HepG2 (cell line): ENCODE measurements around the gene SNAP47. TPM values are rescaled to one million over a fixed set of nuclear protein-coding genes. Genes with fewer than 3 reads are reported as not detected.
A peak's percentile ranks its signal among the peaks of the same experiment; 100 is the strongest.

ENCODE experiments used
- ADNP ChIP-seq: sonication (generic); formaldehyde crosslinking; IDR thresholded peaks from 2 replicates; pipeline ENCODE4 v1.4.0; 2020; ENCODE audit warnings: missing genetic modification reagents
- ATM ChIP-seq: fragments of 450-650 bp; IDR thresholded peaks from 2 replicates; pipeline ENCODE4 v1.7.1; 2017; ENCODE audit warnings: mild to moderate bottlenecking, borderline replicate concordance
- ATRX ChIP-seq: sonication (generic); formaldehyde crosslinking; IDR thresholded peaks from 2 replicates; pipeline ENCODE4 v1.4.0; 2020; ENCODE audit warnings: missing genetic modification reagents, borderline replicate concordance
- HHEX ChIP-seq: IDR thresholded peaks from 2 replicates; pipeline ENCODE4 v1.6.1; 2016; ENCODE audit warnings: control low read depth
- NONO ChIP-seq, 2 experiments: fragments of 450-650 bp in 1 of 2; sonication (generic) in 1 of 2; formaldehyde crosslinking in 1 of 2; IDR thresholded peaks in 1 of 2; conservative IDR thresholded peaks in 1 of 2; 2 replicates each; pipeline versions ENCODE4 v1.6.1 to v1.8.0; 2017 to 2022; ENCODE audit warnings: mild to moderate bottlenecking in 1 of 2, missing genetic modification reagents in 1 of 2, moderate library complexity in 1 of 2
- RCOR2 ChIP-seq: IDR thresholded peaks from 2 replicates; pipeline ENCODE4 v1.6.1; 2016; ENCODE audit warnings: missing biosample characterization, missing genetic modification reagents
- SIN3B ChIP-seq: fragments of 150-350 bp; IDR thresholded peaks from 2 replicates; pipeline ENCODE4 v1.6.1; 2014; ENCODE audit warnings: low read length
- SNAPC2 ChIP-seq: sonication (generic); formaldehyde crosslinking; IDR thresholded peaks from 2 replicates; pipeline ENCODE4 v1.8.1; 2022; ENCODE audit warnings: mild to moderate bottlenecking, missing genetic modification reagents
- SOX13 ChIP-seq, 3 experiments: fragments of 450-650 bp in 1 of 3; sonication (generic) in 1 of 3; formaldehyde crosslinking in 1 of 3; IDR thresholded peaks in 2 of 3; conservative IDR thresholded peaks in 1 of 3; 2 replicates each; pipeline versions ENCODE4 v1.5.0 to v1.6.1; 2016 to 2020; ENCODE audit warnings: antibody characterized with exemption in 1 of 3, mild to moderate bottlenecking in 1 of 3, missing compliant biosample characterization in 1 of 3, missing genetic modification reagents in 1 of 3, moderate library complexity in 1 of 3
- ZNF138 ChIP-seq: sonication (generic); formaldehyde crosslinking; IDR thresholded peaks from 2 replicates; pipeline ENCODE4 v1.5.0; 2020; ENCODE audit warnings: mild to moderate bottlenecking, low read depth, missing genetic modification reagents
- ZNF24 ChIP-seq: fragments of 450-650 bp; IDR thresholded peaks from 2 replicates; pipeline ENCODE4 v1.6.1; 2017; ENCODE audit warnings: antibody characterized with exemption, mild to moderate bottlenecking
- ZNF253 ChIP-seq: sonication (generic); formaldehyde crosslinking; IDR thresholded peaks from 2 replicates; pipeline ENCODE4 v1.8.0; 2022; ENCODE audit warnings: mild to moderate bottlenecking, missing genetic modification reagents, borderline replicate concordance
- ZNF274 ChIP-seq: sonication (generic); formaldehyde crosslinking; IDR thresholded peaks from 2 replicates; pipeline ENCODE4 v1.5.1; 2020; ENCODE audit warnings: mild to moderate bottlenecking, missing genetic modification reagents
- ZNF746 ChIP-seq: sonication (generic); formaldehyde crosslinking; IDR thresholded peaks from 2 replicates; pipeline ENCODE4 v1.8.0; 2022; ENCODE audit warnings: mild to moderate bottlenecking, missing genetic modification reagents
- ZSCAN25 ChIP-seq: sonication (generic); formaldehyde crosslinking; IDR thresholded peaks from 2 replicates; pipeline ENCODE4 v1.8.0; 2022; ENCODE audit warnings: mild to moderate bottlenecking, missing genetic modification reagents
- polyA plus RNA-seq, 8 experiments: library from polyadenylated mRNA; depleted of rRNA in 3 of 8; stranded (reverse) in 7 of 8; unstranded in 1 of 8; fragments of >200 nt; fragmentation: Illumina TruSeq in 4 of 8; extraction: Trizol in 4 of 8; gene quantifications; 2 replicates each; pipeline versions ENCODE4 v1.2.1 to v1.2.3, GENCODE V29; 2011 to 2016; ENCODE audit warnings: low read depth in 4 of 8, missing spikeins in 1 of 8, mixed read lengths in 1 of 8; ENCODE audit not compliant: insufficient read depth in 1 of 8
- total RNA-seq, 5 experiments: library from RNA; depleted of rRNA; stranded (reverse); fragments of >200 nt; fragmentation: Illumina TruSeq; extraction: Trizol; gene quantifications; 2 replicates each; pipeline ENCODE4 v1.2.3, GENCODE V29; 2016; ENCODE audit warnings: low read depth in 1 of 5
- TF ChIP-seq, protein P1 (sequence below): sonication (generic); formaldehyde crosslinking; IDR thresholded peaks from 2 replicates; pipeline ENCODE4 v1.5.1; 2020; ENCODE audit warnings: mild to moderate bottlenecking, moderate library complexity, missing genetic modification reagents
- TF ChIP-seq, protein P2 (sequence below): sonication (generic); formaldehyde crosslinking; IDR thresholded peaks from 2 replicates; pipeline ENCODE4 v1.8.0; 2022; ENCODE audit warnings: missing genetic modification reagents, mild to moderate bottlenecking, borderline replicate concordance
- TF ChIP-seq, protein P3 (sequence below): sonication (generic); formaldehyde crosslinking; IDR thresholded peaks from 2 replicates; pipeline ENCODE4 v1.4.0; 2020; ENCODE audit warnings: missing genetic modification reagents
- TF ChIP-seq, protein P4 (sequence below): IDR thresholded peaks from 2 replicates; pipeline ENCODE4 v1.6.1; 2012; ENCODE audit warnings: low read length, improper control_type of control experiment
- TF ChIP-seq, protein P5 (sequence below): fragments of 450-650 bp; IDR thresholded peaks from 2 replicates; pipeline ENCODE4 v1.6.1; 2017

SNAP47 gene
- total and polyA plus RNA-seq, 2 of the 13 experiments (the other 11 are each of a cell fraction or from before 2014, with no cell fraction given), result 13.6 to 25.1 TPM

DNA sequence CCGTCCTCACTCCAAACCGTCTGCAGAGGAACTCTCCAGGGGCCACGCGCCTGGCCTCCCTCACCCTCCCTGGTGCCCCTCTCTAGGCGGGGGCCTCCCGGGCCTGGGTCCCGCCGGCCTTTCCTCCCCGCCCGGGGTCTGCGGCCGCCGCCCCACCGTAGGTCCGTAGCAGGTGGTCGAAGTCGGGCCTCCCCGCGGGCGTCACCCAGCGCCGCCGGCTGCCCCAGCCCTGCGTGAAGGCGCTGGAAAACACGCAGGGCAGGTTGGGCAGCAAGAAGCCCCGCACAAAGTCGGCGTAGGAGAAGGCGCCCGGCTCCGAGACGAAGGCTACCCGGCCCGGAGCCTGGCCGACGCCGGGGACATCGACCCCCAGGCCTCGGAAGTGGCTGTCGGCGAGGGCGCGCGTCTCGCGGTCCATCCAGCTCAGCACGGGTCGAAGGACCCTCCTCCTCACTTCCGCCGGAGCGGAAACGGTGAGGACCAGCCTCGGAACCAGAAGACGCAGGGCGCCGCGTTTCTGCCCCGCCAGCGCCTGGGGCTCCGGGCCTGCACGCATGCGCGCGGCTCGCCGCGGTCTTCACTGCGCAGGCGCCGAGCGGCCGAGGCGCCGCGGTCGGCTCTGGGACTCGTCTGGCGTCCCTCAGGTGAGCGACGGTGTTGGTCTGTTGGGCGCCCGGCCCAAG, at the start of gene SNAP47, which contains the start of gene JMJD4 (continued):
- TF ChIP-seq, protein P1, sequence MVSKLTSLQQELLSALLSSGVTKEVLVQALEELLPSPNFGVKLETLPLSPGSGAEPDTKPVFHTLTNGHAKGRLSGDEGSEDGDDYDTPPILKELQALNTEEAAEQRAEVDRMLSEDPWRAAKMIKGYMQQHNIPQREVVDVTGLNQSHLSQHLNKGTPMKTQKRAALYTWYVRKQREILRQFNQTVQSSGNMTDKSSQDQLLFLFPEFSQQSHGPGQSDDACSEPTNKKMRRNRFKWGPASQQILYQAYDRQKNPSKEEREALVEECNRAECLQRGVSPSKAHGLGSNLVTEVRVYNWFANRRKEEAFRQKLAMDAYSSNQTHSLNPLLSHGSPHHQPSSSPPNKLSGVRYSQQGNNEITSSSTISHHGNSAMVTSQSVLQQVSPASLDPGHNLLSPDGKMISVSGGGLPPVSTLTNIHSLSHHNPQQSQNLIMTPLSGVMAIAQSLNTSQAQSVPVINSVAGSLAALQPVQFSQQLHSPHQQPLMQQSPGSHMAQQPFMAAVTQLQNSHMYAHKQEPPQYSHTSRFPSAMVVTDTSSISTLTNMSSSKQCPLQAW (CRISPR knock-in tag), result peak; percentile 92
- TF ChIP-seq ZNF253 (CRISPR knock-in tag) (no peak), ZNF274 (CRISPR knock-in tag) (peak; percentile 97), ATM (no peak), ZSCAN25 (peak; percentile 70; the same call in 1 of the 2 replicates), ADNP (CRISPR knock-in tag) (no peak), SNAPC2 (CRISPR knock-in tag) (peak; percentile 91), SOX13 (IDR thresholded peaks at IDR 0.05) (no peak), SOX13 (CRISPR knock-in tag; conservative IDR thresholded peaks at IDR 0.05 in 1 of 2, IDR thresholded peaks at IDR 0.05 in 1 of 2) (peak in 1 of 2 experiments; percentile 68; a peak in 2 of 4 replicates), HHEX (CRISPR knock-in tag) (no peak), RCOR2 (CRISPR knock-in tag) (no peak), NONO (IDR thresholded peaks at IDR 0.05) (no peak), NONO (CRISPR knock-in tag; conservative IDR thresholded peaks at IDR 0.05) (peak; percentile 99), ZNF24 (peak; percentile 69; the same call in 1 of the 2 replicates), ZNF746 (no peak), ATRX (no peak), SIN3B (peak; percentile 81; the same call in 1 of the 2 replicates), ZNF138 (CRISPR knock-in tag) (peak; percentile 89)
- TF ChIP-seq, protein P2, sequence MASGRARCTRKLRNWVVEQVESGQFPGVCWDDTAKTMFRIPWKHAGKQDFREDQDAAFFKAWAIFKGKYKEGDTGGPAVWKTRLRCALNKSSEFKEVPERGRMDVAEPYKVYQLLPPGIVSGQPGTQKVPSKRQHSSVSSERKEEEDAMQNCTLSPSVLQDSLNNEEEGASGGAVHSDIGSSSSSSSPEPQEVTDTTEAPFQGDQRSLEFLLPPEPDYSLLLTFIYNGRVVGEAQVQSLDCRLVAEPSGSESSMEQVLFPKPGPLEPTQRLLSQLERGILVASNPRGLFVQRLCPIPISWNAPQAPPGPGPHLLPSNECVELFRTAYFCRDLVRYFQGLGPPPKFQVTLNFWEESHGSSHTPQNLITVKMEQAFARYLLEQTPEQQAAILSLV, result peak; percentile 98
- TF ChIP-seq, protein P3, sequence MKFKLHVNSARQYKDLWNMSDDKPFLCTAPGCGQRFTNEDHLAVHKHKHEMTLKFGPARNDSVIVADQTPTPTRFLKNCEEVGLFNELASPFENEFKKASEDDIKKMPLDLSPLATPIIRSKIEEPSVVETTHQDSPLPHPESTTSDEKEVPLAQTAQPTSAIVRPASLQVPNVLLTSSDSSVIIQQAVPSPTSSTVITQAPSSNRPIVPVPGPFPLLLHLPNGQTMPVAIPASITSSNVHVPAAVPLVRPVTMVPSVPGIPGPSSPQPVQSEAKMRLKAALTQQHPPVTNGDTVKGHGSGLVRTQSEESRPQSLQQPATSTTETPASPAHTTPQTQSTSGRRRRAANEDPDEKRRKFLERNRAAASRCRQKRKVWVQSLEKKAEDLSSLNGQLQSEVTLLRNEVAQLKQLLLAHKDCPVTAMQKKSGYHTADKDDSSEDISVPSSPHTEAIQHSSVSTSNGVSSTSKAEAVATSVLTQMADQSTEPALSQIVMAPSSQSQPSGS (CRISPR knock-in tag), result peak; percentile 87
- TF ChIP-seq, protein P4, sequence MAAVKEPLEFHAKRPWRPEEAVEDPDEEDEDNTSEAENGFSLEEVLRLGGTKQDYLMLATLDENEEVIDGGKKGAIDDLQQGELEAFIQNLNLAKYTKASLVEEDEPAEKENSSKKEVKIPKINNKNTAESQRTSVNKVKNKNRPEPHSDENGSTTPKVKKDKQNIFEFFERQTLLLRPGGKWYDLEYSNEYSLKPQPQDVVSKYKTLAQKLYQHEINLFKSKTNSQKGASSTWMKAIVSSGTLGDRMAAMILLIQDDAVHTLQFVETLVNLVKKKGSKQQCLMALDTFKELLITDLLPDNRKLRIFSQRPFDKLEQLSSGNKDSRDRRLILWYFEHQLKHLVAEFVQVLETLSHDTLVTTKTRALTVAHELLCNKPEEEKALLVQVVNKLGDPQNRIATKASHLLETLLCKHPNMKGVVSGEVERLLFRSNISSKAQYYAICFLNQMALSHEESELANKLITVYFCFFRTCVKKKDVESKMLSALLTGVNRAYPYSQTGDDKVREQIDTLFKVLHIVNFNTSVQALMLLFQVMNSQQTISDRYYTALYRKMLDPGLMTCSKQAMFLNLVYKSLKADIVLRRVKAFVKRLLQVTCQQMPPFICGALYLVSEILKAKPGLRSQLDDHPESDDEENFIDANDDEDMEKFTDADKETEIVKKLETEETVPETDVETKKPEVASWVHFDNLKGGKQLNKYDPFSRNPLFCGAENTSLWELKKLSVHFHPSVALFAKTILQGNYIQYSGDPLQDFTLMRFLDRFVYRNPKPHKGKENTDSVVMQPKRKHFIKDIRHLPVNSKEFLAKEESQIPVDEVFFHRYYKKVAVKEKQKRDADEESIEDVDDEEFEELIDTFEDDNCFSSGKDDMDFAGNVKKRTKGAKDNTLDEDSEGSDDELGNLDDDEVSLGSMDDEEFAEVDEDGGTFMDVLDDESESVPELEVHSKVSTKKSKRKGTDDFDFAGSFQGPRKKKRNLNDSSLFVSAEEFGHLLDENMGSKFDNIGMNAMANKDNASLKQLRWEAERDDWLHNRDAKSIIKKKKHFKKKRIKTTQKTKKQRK, result no peak
- TF ChIP-seq, protein P5, sequence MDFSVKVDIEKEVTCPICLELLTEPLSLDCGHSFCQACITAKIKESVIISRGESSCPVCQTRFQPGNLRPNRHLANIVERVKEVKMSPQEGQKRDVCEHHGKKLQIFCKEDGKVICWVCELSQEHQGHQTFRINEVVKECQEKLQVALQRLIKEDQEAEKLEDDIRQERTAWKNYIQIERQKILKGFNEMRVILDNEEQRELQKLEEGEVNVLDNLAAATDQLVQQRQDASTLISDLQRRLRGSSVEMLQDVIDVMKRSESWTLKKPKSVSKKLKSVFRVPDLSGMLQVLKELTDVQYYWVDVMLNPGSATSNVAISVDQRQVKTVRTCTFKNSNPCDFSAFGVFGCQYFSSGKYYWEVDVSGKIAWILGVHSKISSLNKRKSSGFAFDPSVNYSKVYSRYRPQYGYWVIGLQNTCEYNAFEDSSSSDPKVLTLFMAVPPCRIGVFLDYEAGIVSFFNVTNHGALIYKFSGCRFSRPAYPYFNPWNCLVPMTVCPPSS, result no peak
